HG02943 (cell line): ENCODE measurements around the gene MYOF.

Experiments used
- ATAC-seq: cut with Tn5 transposase; IDR thresholded peaks from one replicate; pipeline ENCODE4 v1.9.1; 2021; ENCODE audit warnings: mild to moderate bottlenecking, low read depth, moderate library complexity; ENCODE audit not compliant: unreplicated experiment

Gene MYOF, protein sequence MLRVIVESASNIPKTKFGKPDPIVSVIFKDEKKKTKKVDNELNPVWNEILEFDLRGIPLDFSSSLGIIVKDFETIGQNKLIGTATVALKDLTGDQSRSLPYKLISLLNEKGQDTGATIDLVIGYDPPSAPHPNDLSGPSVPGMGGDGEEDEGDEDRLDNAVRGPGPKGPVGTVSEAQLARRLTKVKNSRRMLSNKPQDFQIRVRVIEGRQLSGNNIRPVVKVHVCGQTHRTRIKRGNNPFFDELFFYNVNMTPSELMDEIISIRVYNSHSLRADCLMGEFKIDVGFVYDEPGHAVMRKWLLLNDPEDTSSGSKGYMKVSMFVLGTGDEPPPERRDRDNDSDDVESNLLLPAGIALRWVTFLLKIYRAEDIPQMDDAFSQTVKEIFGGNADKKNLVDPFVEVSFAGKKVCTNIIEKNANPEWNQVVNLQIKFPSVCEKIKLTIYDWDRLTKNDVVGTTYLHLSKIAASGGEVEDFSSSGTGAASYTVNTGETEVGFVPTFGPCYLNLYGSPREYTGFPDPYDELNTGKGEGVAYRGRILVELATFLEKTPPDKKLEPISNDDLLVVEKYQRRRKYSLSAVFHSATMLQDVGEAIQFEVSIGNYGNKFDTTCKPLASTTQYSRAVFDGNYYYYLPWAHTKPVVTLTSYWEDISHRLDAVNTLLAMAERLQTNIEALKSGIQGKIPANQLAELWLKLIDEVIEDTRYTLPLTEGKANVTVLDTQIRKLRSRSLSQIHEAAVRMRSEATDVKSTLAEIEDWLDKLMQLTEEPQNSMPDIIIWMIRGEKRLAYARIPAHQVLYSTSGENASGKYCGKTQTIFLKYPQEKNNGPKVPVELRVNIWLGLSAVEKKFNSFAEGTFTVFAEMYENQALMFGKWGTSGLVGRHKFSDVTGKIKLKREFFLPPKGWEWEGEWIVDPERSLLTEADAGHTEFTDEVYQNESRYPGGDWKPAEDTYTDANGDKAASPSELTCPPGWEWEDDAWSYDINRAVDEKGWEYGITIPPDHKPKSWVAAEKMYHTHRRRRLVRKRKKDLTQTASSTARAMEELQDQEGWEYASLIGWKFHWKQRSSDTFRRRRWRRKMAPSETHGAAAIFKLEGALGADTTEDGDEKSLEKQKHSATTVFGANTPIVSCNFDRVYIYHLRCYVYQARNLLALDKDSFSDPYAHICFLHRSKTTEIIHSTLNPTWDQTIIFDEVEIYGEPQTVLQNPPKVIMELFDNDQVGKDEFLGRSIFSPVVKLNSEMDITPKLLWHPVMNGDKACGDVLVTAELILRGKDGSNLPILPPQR (N-terminal part only)

DNA sequence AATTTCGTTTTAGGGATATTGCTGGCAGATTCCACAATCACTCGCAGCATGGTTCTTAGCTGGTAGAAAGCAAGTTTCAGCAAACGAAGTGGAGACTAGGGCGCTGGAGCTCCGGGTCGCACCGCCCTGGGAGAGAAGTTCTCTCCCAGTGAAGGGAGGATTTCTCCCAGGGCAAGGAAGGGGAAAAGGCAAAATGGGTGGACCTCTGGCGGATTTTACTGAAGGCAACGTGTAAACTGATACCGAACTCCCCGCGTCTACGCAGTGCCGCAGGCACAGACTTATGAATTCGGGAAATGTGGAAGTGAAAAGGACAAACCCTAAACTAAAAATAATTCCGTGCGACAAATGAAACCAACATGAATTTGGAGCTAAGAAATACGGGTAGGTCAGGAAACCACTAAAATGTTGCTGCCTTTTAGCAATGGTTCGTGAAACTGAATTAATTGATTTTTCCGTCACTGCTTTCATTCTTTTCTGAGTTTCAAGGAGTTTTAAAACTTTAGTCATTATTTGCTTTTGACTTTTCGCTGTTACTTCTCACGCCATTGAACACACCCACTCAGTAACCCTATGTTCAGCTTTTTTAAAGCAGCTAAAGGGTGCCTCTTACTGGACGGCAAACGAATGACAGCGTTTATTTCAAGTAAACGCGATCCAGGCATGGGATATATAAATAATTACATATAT is at the start of gene MYOF:
TSS of gene MYOF (minus strand) at position 190 of the 690 bp plus-strand sequence. CDS start at position 50, 140 bp downstream.
- peak; percentile 84 for ATAC-seq

DNA sequence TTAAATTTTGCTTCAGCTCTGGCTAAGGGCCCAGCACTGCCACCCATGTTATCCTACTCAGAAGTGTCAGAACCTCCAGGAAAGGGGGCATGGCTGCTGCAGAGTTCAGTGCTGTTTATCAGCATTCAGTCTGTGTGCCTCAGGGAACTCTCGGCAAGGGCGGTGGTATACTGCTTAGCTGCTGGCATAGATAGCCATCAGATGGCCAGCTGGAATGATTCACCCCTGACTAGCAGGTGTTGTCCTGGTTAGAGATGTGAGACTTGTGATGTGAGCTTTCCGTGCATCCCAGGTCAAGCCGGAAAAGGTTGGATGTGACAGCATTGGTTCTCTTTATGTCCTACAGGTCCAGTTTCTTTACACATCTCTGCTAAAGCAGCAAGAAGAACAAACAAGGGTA is 36.4 kb upstream of the MYOF start:
- no peak for ATAC-seq

DNA sequence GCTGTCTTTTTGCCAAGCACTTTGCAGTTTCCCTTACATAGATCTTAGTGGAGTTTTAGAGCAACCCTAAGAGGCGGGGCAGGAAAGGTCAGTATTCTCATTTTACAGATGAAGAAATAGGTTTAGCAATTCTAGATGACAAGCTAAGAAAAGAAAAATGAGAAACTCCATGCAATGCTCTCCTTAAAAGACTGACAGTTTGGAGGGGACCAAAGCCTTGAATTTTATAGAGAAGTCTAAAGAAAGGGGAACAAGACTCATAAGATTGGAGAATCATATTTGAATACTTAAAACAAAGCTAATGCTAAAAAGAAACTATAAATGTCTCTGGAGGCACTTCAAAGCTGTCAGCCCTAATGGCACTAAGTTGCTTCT is 33.9 kb upstream of the MYOF start:
- no peak for ATAC-seq

DNA sequence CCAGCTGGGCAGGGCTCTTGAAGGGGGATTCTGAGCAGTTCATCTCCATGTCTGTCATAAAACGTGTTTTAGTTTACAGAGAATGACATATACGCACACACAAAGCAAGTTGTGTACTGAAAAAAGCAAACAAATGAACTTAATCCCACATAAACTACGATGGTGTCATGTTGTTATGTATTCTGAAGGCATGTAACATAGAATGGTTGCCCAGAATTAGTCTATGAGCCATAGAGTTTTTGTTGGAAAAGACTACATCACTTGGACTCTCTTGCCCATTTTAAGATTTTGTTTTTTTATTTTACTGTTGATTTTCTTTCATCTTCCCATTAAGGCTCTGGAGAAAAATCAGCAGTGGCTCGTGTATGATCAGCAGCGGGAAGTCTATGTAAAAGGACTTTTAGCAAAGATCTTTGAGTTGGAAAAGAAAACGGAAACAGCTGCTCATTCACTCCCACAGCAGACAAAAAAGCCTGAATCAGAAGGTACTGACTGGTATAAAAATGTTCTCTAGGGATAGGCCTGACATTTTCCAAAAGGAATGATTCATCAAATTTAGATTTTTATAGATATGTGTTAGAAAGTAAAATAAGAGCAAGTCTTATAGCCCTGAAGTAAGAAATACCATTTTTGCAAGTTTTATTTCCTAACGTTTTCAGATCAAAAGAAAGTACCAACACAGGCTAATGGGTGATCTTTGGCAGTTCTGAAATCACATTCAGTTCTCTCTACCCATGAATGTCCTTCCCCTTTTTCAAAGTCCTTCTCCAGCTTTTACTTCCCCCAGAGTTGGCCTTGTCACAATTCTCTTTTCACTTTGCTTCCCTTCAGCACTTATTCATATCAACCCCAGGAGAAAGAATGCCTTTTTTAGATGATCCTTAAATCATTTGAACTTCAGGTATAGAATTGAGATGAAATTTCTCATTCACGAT is 33.2 kb upstream of the MYOF start:
- no peak for ATAC-seq

DNA sequence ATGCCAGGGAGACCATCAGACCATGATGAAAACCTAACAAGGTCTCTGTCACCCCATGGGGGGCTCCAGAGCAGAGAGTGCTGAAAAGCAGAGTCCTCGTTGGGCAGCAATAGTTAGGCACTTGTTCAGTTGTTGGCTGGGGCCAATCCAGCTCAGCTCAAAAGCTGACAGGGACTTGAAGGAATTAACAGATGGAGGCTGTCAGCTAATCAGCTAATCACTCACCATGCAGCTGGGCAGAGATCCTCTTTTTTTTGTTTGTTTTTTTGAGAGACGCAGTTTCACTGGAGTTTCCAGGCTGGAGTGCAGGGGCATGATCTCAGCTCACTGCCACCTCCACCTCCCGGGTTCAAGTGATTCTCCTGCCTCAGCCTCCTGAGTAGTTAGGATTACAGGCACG is 32.4 kb upstream of the MYOF start:
- ATAC-seq = no peak

DNA sequence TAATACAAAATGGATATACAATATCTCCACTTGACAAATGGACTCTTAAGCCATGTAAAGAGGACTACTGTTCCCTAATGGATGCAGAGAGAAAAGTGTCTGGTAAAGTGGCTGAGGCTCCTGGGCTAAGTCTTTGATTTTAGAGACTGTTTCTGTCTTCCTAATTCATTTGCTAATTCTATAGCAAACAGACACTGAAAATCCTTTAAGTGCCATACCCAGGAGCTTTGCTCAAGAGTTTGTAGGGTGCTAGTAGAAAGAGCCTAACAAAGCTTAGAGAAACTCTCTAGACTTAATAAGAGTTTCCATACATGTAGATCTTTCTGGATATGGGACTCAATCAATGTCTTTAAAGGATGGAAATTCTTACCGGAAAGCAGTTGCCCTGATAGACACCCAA is 31.0 kb upstream of the MYOF start:
- ATAC-seq = no peak

DNA sequence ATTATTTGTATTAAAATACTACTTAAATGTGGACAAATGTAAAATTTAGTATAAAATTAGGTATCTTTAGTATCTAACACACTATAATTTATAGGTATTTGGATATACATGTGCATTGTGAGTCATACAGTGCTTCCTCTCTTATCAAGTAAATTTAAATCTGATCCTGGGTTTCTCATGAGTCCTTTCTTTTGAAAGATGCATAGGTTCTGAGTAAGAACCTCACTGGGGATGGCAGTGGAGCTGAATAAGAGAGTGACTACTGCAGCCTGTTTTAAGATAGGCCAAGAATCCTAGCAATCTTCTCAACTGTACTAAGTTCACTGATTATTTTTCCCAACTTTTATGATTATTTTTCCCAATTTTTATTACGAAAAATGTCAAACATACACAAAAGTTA is 30.4 kb upstream of the MYOF start:
- ATAC-seq = no peak

DNA sequence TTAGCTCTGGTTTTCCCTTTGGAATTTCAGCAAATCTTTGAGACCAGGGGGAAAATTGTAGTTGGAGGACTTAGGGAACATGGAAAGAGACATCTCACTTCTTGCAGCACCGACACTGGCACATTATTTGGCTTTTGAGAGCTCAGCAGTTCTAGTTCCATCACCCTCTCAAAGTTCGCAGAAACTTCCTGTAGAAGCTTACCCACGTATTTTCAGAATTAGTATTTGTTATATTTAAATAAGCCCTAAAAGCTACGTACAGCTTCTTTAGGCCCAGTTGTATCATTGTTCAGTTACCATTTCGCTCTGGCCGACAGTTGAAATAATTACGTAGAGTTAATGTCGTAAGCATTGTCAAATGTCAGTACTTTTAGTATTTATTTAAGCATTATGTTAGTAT is 27.7 kb upstream of the MYOF start:
- ATAC-seq = no peak

DNA sequence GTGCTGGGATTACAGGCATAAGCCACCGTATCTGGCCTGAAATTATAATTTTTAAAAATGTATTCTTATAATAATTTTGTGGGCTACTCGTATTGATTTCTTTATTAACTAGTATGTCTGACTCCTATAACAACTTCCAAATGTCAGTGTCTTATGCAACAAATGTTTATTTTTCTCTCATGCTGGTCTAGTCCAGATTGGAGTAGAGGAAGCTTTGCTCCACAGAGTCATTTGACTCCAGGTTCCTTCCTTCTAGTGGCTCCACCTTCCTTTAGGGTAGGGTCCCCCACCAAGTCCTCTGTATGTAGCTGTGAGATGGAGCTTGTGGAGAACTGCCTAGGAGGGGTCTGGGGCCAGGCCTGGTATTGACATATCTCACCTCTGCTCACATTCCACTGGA is 22.9 kb upstream of the MYOF start:
- ATAC-seq = no peak

DNA sequence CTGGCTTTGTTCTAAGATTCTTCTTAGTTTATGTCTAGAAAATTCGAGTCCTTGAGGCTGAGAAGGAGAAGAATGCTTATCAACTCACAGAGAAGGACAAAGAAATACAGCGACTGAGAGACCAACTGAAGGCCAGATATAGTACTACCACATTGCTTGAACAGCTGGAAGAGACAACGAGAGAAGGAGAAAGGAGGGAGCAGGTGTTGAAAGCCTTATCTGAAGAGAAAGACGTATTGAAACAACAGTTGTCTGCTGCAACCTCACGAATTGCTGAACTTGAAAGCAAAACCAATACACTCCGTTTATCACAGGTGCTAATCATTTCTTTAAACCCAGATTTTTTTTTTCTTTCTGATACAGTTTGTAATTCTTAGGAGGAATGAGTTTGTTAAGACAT is 20.9 kb upstream of the MYOF start:
- ATAC-seq = no peak

DNA sequence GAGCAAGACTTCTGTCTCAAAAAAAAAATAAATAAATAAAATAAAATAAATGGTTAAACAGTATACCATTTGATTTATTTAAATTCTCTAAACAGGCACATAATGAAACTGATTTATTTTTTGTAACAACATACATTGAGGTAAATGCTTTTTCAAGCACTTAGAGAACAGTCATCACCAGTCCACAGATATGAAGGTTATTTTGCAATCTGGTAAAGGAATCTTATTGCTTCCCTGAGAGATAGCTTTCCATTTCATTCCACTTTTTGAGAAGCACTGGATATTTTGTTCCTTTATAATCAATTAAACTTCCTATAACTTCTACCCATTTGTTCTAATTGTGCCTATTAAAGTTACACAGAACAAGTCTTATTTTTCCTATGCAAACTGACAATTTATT is 19.5 kb upstream of the MYOF start:
- no peak for ATAC-seq

DNA sequence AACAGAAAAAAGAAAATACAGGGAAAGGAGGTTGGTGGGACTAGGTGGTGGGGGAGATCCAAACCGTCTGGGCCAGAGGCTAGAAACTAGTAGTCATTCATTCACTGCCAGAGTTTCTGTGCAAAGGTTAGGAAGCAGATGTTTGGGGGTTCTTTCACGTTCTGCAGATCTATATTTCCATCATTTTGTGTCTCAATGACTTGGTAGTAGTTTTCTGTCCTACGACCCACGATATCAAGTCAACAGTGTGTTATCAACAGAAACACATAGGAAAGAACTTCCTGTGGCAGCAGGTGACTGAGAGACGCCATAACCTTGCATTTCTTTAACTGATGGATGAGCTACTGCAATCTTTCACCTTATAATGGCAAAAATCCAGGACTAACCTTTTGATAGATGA is 16.0 kb upstream of the MYOF start:
- ATAC-seq = no peak

DNA sequence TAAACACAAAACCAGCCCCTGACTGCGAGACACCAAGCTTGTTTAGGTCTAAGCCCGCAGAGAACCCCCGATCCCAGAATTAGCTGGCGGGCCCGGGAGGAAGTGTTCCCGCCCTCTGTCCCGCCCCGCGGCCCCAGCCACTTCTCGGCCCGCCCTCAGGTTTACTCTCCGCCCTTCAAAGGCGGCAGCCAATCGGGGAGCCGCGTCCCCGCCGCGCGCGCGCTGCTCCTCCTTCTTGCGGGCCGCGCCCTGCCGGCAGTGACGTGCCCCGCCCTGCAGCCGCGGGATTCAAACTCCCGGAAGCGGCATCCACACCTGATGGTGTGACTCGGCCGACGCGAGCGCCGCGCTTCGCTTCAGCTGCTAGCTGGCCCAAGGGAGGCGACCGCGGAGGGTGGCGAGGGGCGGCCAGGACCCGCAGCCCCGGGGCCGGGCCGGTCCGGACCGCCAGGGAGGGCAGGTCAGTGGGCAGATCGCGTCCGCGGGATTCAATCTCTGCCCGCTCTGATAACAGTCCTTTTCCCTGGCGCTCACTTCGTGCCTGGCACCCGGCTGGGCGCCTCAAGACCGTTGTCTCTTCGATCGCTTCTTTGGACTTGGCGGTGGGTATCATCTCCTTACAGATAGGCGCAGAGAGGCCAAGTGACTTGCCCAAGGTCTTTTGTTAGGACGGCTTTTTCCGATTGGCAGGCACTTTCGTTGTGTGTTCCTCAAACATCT is 14.3 kb upstream of the MYOF start, which contains the start of gene CEP55:
TSS of gene CEP55 (plus strand) at position 291 of the 720 bp plus-strand sequence. CDS start 3,440 bp downstream, outside the sequence.
- peak; percentile 97 for ATAC-seq

DNA sequence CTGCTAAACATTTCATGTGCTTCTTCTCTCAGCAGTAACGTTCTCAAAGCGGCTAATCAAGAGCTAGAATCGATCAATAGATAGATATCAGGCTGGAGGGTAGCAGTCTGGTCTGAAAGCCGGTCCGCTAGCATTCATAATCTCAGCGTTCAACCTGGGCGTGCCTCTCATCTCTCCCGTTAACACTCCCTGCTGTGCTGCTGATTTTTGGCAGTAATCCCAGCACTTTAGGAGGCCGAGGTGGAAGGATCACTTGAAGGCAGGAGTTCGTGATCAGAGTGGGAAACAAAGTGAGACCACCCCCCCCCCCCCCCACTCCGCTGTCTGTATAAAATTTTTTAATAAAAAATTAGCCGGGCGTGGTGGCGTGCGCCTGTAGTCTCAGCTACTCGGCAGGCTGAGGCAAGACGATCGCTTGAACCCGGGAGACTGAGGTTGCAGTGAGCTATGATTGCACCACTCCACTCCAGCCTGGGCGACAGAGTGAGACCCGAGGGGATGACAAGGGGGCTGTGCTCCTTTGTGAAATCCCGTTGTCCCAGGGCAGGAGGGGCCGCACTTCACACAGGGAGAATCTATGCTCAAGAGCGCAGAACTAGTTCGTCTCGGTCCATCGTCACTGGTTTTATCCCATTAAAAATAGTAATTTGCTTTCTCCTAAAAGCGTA is 13.7 kb upstream of the MYOF start:
- peak; percentile 29 for ATAC-seq

DNA sequence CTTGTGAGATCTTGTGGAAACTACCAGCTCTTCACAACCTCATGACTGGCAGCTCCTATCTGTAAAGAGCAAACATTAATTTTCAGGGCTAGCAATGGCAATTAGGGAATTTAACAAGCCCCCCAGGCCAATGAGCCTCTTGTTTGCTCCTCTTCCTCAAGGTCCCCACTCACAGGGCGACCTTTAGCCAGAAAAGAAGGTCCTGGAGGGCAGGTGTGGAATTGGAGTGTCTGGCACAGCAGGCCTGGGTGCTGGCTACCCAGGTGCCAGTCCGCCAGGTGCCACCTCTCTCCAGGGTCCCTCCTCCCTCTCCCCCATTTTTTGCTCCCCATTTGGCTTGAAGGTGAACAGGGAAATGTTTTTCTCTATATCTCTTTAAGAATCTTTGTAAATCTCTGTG is 12.4 kb upstream of the MYOF start:
- no peak for ATAC-seq

DNA sequence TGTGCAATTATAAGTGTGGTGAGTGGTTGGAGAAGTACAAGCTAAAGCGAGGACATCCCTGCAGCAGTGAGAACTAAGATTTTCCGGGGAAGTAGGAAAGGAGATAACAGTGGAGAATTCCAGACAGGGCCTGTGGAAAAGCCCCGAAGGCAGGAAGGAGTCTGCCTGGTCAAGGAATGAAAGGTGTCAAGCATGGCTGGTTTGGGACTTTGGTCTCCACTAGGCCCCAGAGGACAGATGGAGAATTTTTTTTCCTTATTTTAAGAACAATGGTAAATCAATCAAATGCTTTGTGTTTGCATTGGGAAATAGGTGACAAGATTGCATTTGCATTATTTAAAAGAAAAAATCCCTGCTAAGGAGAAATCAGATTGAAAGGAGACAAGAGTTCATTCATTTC is 11.0 kb upstream of the MYOF start:
- no peak for ATAC-seq

DNA sequence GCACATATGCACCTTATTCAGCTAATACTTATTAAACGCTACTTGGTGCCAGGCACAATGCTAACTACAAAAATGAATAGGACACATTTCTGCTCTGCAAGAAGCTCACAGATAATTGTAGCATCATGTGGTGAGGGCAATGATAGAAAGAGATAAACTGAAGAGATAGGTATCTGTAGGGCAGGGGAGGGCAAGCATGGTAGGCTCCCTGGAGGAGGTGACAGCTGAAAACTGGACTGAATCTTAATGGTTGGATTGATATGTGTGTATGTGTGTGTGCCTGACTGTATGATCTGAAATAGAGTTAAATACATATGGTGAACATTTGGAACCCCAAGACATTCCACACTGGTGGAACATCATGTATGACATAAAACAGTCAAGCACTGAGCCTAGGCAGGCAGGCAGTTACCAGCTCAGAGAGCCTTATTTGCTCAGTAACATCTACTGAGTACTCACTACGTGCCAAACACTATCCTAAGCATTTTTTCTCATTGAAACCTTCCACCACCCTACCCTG is 9.5 kb upstream of the MYOF start:
- no peak for ATAC-seq
